ENCODE data around the gene TBC1D13.

The TBC1D13 gene

GRCh38 chr9:128805661-128806060, 18.6 kb downstream of the TBC1D13 start:
- Histone ChIP-seq H2AFZ (ENCODE audit: low read length) (no peak overlapping the region), H3K9me3 (ENCODE audit: insufficient read depth, low read depth, low read length) (no peaks in the 10 kb centered on the region), H3K4me3 (ENCODE audit: low read length, poor library complexity, severe bottlenecking) (no peak overlapping the region), H3K79me2 (ENCODE audit: insufficient read depth, low read length) (no peaks in the 10 kb centered on the region), H3K9me2 (replicated peaks; ENCODE audit: low read depth, low read length) (no peaks in the 10 kb centered on the region), H3K9ac (ENCODE audit: low read depth, low read length, poor library complexity, severe bottlenecking) (no peak overlapping the region), H3K36me3 (ENCODE audit: insufficient read depth, low read length) (peaks cover 9% of the 10 kb centered on the region; the same call in 1 of the 2 replicates), H3F3A (ENCODE audit: low read depth) (no peaks in the 10 kb centered on the region), H3K4me1 (ENCODE audit: insufficient read depth, low read length, poor library complexity, severe bottlenecking) (no peaks in the 10 kb centered on the region), H3K27me3 (ENCODE audit: insufficient read depth, low read length, poor library complexity, severe bottlenecking) (no peaks in the 10 kb centered on the region), H4K20me1 (ENCODE audit: insufficient read depth, low read length, poor library complexity, severe bottlenecking) (no peaks in the 10 kb centered on the region), H3K4me2 (ENCODE audit: low read depth, low read length, poor library complexity, severe bottlenecking) (no peak overlapping the region)
- no peak for TF ChIP-seq CTCF (conservative IDR thresholded peaks at IDR 0.05; ENCODE audit: low read length)
- no peak for TF ChIP-seq EZH2phosphoT487 (IDR thresholded peaks at IDR 0.05; ENCODE audit: borderline replicate concordance)

DNA sequence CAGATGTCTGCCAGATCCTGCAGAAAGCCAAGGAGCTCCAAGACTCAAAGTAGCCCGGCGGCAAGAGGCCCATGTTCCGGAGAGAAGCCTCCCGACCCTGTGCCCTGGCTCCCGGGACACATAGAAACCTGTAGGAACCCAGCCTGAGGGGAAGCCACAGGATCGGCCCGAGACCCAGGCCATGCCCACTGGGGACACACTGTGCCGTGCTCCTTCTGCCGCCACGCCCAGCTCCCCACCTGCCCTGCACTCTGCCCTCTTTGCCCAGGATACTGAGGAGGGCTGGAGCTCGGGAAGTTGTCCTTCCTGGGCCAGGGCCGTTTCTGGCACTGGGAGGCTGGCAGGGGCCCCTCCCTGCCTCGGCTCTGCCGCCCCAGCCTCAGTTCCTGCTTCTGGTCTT, 20.8 kb downstream of the TBC1D13 start:
- no peaks in the 10 kb centered on the region for H3K79me2 ChIP-seq (ENCODE audit: insufficient read depth, low read length)
- H3K27me3 ChIP-seq (ENCODE audit: insufficient read depth, low read length, poor library complexity, severe bottlenecking) = no peaks in the 10 kb centered on the region
- TF ChIP-seq EZH2phosphoT487 (IDR thresholded peaks at IDR 0.05; ENCODE audit: borderline replicate concordance) (no peak), CTCF (conservative IDR thresholded peaks at IDR 0.05; ENCODE audit: low read length) (no peak)
- no peak overlapping the region for H3K4me2 ChIP-seq (ENCODE audit: low read depth, low read length, poor library complexity, severe bottlenecking)
- no peaks in the 10 kb centered on the region for H3K4me1 ChIP-seq (ENCODE audit: insufficient read depth, low read length, poor library complexity, severe bottlenecking)
- no peak overlapping the region for H3K9ac ChIP-seq (ENCODE audit: low read depth, low read length, poor library complexity, severe bottlenecking)
- no peaks in the 10 kb centered on the region for H3F3A ChIP-seq (ENCODE audit: low read depth)
- H3K9me3 ChIP-seq (ENCODE audit: insufficient read depth, low read depth, low read length) = no peaks in the 10 kb centered on the region
- peaks cover 6% of the 10 kb centered on the region; the same call in 1 of the 2 replicates for H3K36me3 ChIP-seq (ENCODE audit: insufficient read depth, low read length)
- H3K4me3 ChIP-seq (ENCODE audit: low read length, poor library complexity, severe bottlenecking) = no peak overlapping the region
- H2AFZ ChIP-seq (ENCODE audit: low read length) = no peak overlapping the region
- H3K9me2 ChIP-seq (replicated peaks; ENCODE audit: low read depth, low read length) = no peaks in the 10 kb centered on the region
- no peaks in the 10 kb centered on the region for H4K20me1 ChIP-seq (ENCODE audit: insufficient read depth, low read length, poor library complexity, severe bottlenecking)

DNA sequence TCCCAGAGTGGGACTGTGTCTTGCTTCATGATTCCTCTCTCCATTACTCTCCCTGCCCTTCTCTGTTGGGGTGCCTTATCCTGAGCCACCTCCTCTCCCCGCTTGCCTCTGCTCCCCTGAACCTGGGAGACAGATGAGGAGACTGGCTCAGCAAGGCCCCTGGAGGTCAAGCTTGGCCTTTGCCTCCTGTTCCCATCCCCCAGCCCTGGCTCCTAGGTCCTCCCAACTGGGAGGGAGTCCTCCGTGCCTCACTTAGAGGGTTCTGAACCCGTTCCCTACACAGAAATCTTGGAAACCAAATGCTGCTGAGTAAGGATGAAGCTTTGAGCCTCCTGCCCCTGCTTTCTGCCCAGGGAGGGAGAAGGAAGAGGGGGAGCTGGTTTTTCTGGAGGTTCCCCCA, 21.5 kb downstream of the TBC1D13 start:
- Histone ChIP-seq H3F3A (ENCODE audit: low read depth) (no peaks in the 10 kb centered on the region), H3K36me3 (ENCODE audit: insufficient read depth, low read length) (peaks cover 6% of the 10 kb centered on the region; the same call in 1 of the 2 replicates)
- TF ChIP-seq EZH2phosphoT487 (IDR thresholded peaks at IDR 0.05; ENCODE audit: borderline replicate concordance) (no peak), CTCF (conservative IDR thresholded peaks at IDR 0.05; ENCODE audit: low read length) (no peak)

More for the DNA sequence above, 21.5 kb downstream of the TBC1D13 start:
- no peaks in the 10 kb centered on the region for H3K4me1 ChIP-seq (ENCODE audit: insufficient read depth, low read length, poor library complexity, severe bottlenecking)
- H3K27me3 ChIP-seq (ENCODE audit: insufficient read depth, low read length, poor library complexity, severe bottlenecking) = no peaks in the 10 kb centered on the region
- H3K79me2 ChIP-seq (ENCODE audit: insufficient read depth, low read length) = no peaks in the 10 kb centered on the region
- no peak overlapping the region for H3K4me2 ChIP-seq (ENCODE audit: low read depth, low read length, poor library complexity, severe bottlenecking)
- H4K20me1 ChIP-seq (ENCODE audit: insufficient read depth, low read length, poor library complexity, severe bottlenecking) = no peaks in the 10 kb centered on the region
- no peaks in the 10 kb centered on the region for H3K9me3 ChIP-seq (ENCODE audit: insufficient read depth, low read depth, low read length)
- H3K9ac ChIP-seq (ENCODE audit: low read depth, low read length, poor library complexity, severe bottlenecking) = no peak overlapping the region
- H2AFZ ChIP-seq (ENCODE audit: low read length) = no peak overlapping the region
- H3K9me2 ChIP-seq (replicated peaks; ENCODE audit: low read depth, low read length) = no peaks in the 10 kb centered on the region
- H3K4me3 ChIP-seq (ENCODE audit: low read length, poor library complexity, severe bottlenecking) = no peak overlapping the region
